Upper lobe of left lung (tissue), 4 donors: ENCODE measurements around the gene CD44.

Experiments
- CTCF ChIP-seq, 6 experiments: fragments of 450-650 bp in 4 of 6; fragments of 200-600 bp in 2 of 6; sonication (generic) in 2 of 6; IDR thresholded peaks; one replicate each; pipeline ENCODE4 v1.5.1; 2016 to 2019; ENCODE audit warnings: antibody characterized with exemption in 6 of 6
- EP300 ChIP-seq, 4 donors: sonication (generic); formaldehyde crosslinking; IDR thresholded peaks; one replicate each; pipeline ENCODE4 v1.5.1; 2017; ENCODE audit warnings: antibody characterized with exemption in 4 of 4, control low read depth in 2 of 4
- POLR2A ChIP-seq, 4 donors: fragments of 450-650 bp; IDR thresholded peaks; one replicate each; pipeline ENCODE4 v1.5.1; 2016 to 2017; ENCODE audit warnings: antibody characterized with exemption in 4 of 4, mild to moderate bottlenecking in 2 of 4

- no peak for TF ChIP-seq CTCF (IDR thresholded peaks at IDR 0.05)
- no peak for TF ChIP-seq POLR2A (IDR thresholded peaks at IDR 0.05)
- TF ChIP-seq EP300 (IDR thresholded peaks at IDR 0.05): no peak
Observed at GRCh38 chr11:35090125-35090524, 48.8 kb upstream of the CD44 start.
